ENCODE measurements around the gene ZNF207. TPM values are rescaled to one million over a fixed set of nuclear protein-coding genes. Genes with fewer than 3 reads are reported as not detected.
"Not testable (repeated sequence)": the region's sequence is repeated elsewhere in the genome, so short reads cannot be mapped to it uniquely, and the experiment has no call there.

ZNF207 gene
- total and polyA plus RNA-seq, 10 of the 15 experiments (the other 5 are each of a cell fraction or from before 2014, with no cell fraction given), result 156 to 348 (median 205) TPM

- TF ChIP-seq, protein P1, sequence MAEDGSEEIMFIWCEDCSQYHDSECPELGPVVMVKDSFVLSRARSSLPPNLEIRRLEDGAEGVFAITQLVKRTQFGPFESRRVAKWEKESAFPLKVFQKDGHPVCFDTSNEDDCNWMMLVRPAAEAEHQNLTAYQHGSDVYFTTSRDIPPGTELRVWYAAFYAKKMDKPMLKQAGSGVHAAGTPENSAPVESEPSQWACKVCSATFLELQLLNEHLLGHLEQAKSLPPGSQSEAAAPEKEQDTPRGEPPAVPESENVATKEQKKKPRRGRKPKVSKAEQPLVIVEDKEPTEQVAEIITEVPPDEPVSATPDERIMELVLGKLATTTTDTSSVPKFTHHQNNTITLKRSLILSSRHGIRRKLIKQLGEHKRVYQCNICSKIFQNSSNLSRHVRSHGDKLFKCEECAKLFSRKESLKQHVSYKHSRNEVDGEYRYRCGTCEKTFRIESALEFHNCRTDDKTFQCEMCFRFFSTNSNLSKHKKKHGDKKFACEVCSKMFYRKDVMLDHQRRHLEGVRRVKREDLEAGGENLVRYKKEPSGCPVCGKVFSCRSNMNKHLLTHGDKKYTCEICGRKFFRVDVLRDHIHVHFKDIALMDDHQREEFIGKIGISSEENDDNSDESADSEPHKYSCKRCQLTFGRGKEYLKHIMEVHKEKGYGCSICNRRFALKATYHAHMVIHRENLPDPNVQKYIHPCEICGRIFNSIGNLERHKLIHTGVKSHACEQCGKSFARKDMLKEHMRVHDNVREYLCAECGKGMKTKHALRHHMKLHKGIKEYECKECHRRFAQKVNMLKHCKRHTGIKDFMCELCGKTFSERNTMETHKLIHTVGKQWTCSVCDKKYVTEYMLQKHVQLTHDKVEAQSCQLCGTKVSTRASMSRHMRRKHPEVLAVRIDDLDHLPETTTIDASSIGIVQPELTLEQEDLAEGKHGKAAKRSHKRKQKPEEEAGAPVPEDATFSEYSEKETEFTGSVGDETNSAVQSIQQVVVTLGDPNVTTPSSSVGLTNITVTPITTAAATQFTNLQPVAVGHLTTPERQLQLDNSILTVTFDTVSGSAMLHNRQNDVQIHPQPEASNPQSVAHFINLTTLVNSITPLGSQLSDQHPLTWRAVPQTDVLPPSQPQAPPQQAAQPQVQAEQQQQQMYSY (CRISPR knock-in tag; IDR thresholded peaks at IDR 0.05), result no peak
- TF ChIP-seq ATF7 (IDR thresholded peaks at IDR 0.05; ENCODE audit: low read depth), result no peak
Observed at GRCh38 chr17:32398946-32399345, 49.0 kb downstream of the ZNF207 start (continued).

GRCh38 chr17:32410085-32410484 is 60.1 kb downstream of the ZNF207 start:
- intact Hi-C loops (cut with micrococcal nuclease; ENCODE audit: unreplicated experiment); H3K4me3 ChIP-seq; H3K9me3 ChIP-seq (replicated peaks; ENCODE audit: control insufficient read depth, insufficient read depth, low read length); RAD21 ChIA-PET (ENCODE audit: unreplicated experiment); H3K9ac ChIP-seq (ENCODE audit: control insufficient read depth, insufficient read depth, low read length); H3K27me3 ChIP-seq (replicated peaks in 1 of 2; ENCODE audit: control insufficient read depth in 2 of 2, insufficient read depth in 2 of 2, low read length in 1 of 2); in situ Hi-C loops (cut with MboI); H3K4me1 ChIP-seq (ENCODE audit: control insufficient read depth, insufficient read depth, low read length); H3K4me2 ChIP-seq (ENCODE audit: control insufficient read depth, insufficient read depth); H4K20me1 ChIP-seq (ENCODE audit: control insufficient read depth, insufficient read depth); SMC1A ChIA-PET (ENCODE audit: uncharacterized antibody, unreplicated experiment); CTCF ChIA-PET; FAIRE-seq; H3K27ac ChIP-seq (ENCODE audit: control insufficient read depth, insufficient read depth); H3K36me3 ChIP-seq (ENCODE audit: control insufficient read depth in 2 of 2, insufficient read depth in 2 of 2, low read length in 1 of 2); H2AFZ ChIP-seq (ENCODE audit: control insufficient read depth, low read depth, low read length); POLR2A ChIA-PET; ATAC-seq; BruUV-seq (replicated peaks); H3K79me2 ChIP-seq (ENCODE audit: control insufficient read depth, insufficient read depth, low read length); DNase-seq (ENCODE audit: low read depth, low spot score): not testable (repeated sequence)
- 100% methylated on average over 2 of the region's 3 CpGs for WGBS (ENCODE audit: insufficient coverage, insufficient replicate concordance, low lambda C conversion rate, missing lambda C conversion rate)
